GM18909 (cell line): Measurements from ENCODE around the gene SMARCA4.
"Not testable (repeated sequence)": the region's sequence is repeated elsewhere in the genome, so short reads cannot be mapped to it uniquely, and the experiment has no call there.

Experiments
- ATAC-seq: cut with Tn5 transposase; IDR thresholded peaks from one replicate; pipeline ENCODE4 v1.9.1; 2021; ENCODE audit warnings: mild to moderate bottlenecking; ENCODE audit not compliant: unreplicated experiment, poor library complexity

The SMARCA4 gene

GRCh38 chr19:10975374-10976130 is 14.7 kb downstream of the SMARCA4 start:
- no peak for ATAC-seq

GRCh38 chr19:10976131-10976892 is 15.5 kb downstream of the SMARCA4 start:
- no peak for ATAC-seq

- ATAC-seq: no peak
Observed at GRCh38 chr19:10977742-10978092, 16.9 kb downstream of the SMARCA4 start.

- ATAC-seq: no peak
Observed at GRCh38 chr19:10979951-10980381, 19.1 kb downstream of the SMARCA4 start.

GRCh38 chr19:10981252-10981895 is 20.5 kb downstream of the SMARCA4 start:
- ATAC-seq: no peak

GRCh38 chr19:10983026-10983425 is 22.2 kb downstream of the SMARCA4 start:
- ATAC-seq: no peak

GRCh38 chr19:10984166-10984735 is 23.4 kb downstream of the SMARCA4 start:
- ATAC-seq: no peak

GRCh38 chr19:10985502-10985901 is 24.7 kb downstream of the SMARCA4 start:
- no peak for ATAC-seq

- ATAC-seq: no peak
Observed at GRCh38 chr19:10986301-10987127, 25.7 kb downstream of the SMARCA4 start.

- ATAC-seq: no peak
Observed at GRCh38 chr19:10987571-10988297, 26.9 kb downstream of the SMARCA4 start.

GRCh38 chr19:10988380-10988779 is 27.6 kb downstream of the SMARCA4 start:
- ATAC-seq: no peak

- no peak for ATAC-seq
Observed at GRCh38 chr19:10988921-10989320, 28.1 kb downstream of the SMARCA4 start.

- no peak for ATAC-seq
Observed at GRCh38 chr19:10991076-10991475, 30.2 kb downstream of the SMARCA4 start.

GRCh38 chr19:10991521-10992081 is 30.8 kb downstream of the SMARCA4 start:
- no peak for ATAC-seq

- not testable (repeated sequence) for ATAC-seq
Observed at GRCh38 chr19:10992174-10992573, 31.3 kb downstream of the SMARCA4 start.

- ATAC-seq: no peak
Observed at GRCh38 chr19:10995926-10996600, 35.2 kb downstream of the SMARCA4 start.

- ATAC-seq: no peak
Observed at GRCh38 chr19:10998045-10998533, 37.3 kb downstream of the SMARCA4 start.

GRCh38 chr19:10998666-10999065 is 37.8 kb downstream of the SMARCA4 start:
- no peak for ATAC-seq
